Measurements from ENCODE around the gene SNUPN.
A peak's percentile ranks its signal among the peaks of the same experiment; 100 is the strongest.
"Not testable (repeated sequence)": the region's sequence is repeated elsewhere in the genome, so short reads cannot be mapped to it uniquely, and the experiment has no call there.

SNUPN gene

DNA sequence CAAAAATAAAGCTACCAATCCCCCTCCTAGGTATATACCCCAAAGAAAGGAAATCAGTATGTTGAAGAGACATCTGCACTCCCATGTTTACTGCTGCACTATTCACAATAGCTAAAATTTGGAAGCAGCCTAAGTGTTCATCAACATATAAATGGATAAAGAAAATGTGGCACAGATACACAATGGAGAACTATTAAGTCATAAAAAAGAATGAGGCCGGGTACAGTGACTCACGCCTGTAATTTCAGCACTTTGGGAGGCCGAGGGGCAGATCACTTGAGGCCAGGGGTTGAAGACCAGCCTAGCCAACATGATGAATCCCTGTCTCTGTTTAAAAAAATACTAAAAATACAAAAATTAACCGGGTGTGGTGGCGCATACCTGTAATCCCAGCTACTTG, 36.5 kb downstream of the SNUPN start:
- H3K27me3 Mint-ChIP-seq: no peaks in the 10 kb centered on the region

DNA sequence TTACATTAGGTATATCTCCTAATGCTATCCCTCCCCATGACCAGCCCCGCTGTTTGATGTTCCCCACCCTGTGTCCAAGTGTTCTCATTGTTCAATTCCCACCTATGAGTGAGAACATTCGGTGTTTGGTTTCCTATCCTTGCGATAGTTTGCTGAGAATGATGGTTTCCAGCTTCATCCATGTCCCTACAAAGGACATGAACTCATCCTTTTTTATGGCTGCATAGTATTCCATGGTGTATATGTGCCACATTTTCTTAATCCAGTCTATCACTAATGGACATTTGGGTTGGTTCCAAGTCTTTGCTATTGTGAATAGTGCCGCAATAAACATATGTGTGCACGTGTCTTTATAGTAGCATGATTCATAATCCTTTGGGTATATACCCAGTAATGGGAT, 39.1 kb downstream of the SNUPN start:
- H3K4me1 Mint-ChIP-seq (ENCODE audit: low read depth); H3K27ac Mint-ChIP-seq; H3K9me3 Mint-ChIP-seq; H3K27me3 Mint-ChIP-seq; H3K4me3 Mint-ChIP-seq: not testable (repeated sequence)
- H3K36me3 Mint-ChIP-seq (ENCODE audit: low read depth): peaks cover 30% of the 10 kb centered on the region

More for the DNA sequence above, 36.5 kb downstream of the SNUPN start:
- Mint-ChIP-seq H3K4me1 (ENCODE audit: low read depth) (peaks cover 4% of the 10 kb centered on the region), H3K4me3 (no peak overlapping the region), H3K27ac (no peak overlapping the region), H3K9me3 (no peaks in the 10 kb centered on the region), H3K36me3 (ENCODE audit: low read depth) (peaks cover 37% of the 10 kb centered on the region)

DNA sequence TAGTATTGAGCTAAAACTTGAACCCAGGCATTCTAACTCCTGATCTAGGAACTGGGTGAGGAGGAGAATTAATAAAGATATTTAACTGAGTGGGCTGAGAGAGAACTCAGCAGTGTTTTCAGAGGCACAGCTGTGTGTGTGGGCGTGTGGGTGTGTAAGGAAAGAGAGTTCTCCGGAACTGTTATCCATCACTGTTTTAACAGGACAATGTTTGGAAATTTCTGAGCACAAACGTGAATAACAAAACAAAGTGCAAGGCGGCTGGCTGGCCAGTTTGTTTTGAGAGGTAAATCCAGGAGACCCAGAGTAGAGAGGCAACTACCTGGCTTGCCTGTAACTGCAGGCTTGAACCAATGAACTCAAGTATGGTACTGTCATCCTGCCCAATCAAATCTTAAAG, 41.4 kb downstream of the SNUPN start:
- H3K27me3 Mint-ChIP-seq: no peaks in the 10 kb centered on the region
- H3K27ac Mint-ChIP-seq: no peak overlapping the region
- peaks cover 19% of the 10 kb centered on the region for H3K36me3 Mint-ChIP-seq (ENCODE audit: low read depth)
- H3K4me3 Mint-ChIP-seq: no peak overlapping the region
- H3K9me3 Mint-ChIP-seq: no peaks in the 10 kb centered on the region
- peaks cover 6% of the 10 kb centered on the region for H3K4me1 Mint-ChIP-seq (ENCODE audit: low read depth)

DNA sequence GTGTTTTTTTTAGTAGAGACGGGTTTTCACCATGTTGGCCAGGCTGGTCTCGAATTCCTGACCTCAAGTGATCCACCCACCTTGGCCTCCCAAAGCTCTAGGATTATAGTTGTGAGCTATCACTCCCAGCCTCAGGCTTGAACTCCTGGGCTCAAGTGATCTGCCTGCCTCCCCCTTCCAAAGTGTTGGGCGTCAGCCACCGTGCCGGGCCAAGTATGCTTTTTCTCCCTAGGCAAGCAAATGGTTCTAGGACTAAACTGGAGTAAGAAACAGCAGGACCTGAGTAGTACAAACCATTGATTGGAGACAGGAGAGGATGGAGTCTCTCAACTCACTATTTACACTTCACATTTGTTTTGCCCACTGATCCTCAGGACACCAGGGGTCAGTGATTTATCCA, 41.8 kb downstream of the SNUPN start:
- Mint-ChIP-seq H3K4me3 (no peak overlapping the region), H3K27ac (no peak overlapping the region), H3K9me3 (no peaks in the 10 kb centered on the region), H3K36me3 (ENCODE audit: low read depth) (peaks cover 19% of the 10 kb centered on the region), H3K4me1 (ENCODE audit: low read depth) (peaks cover 6% of the 10 kb centered on the region), H3K27me3 (no peaks in the 10 kb centered on the region)

DNA sequence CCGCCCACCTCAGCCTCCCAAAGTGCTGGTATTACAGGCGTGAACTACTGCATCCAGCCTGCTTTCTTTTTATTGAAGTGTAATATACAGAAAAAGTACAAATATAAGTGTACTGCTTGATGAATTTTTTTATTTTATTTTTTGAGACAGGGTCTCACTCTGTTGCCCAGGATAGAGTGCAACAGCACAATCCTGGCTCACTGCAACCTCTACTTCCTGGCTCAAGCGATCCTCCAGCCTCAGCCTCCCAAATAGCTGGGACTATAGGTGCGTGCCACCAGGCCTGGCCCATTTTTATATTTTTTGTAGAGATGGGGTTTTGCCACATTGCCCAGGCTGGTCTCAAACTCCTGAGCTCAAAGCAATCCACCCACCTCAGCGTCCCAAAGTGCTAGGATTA, 42.6 kb downstream of the SNUPN start:
- H3K9me3 Mint-ChIP-seq, H3K27me3 Mint-ChIP-seq: not testable (repeated sequence)

DNA sequence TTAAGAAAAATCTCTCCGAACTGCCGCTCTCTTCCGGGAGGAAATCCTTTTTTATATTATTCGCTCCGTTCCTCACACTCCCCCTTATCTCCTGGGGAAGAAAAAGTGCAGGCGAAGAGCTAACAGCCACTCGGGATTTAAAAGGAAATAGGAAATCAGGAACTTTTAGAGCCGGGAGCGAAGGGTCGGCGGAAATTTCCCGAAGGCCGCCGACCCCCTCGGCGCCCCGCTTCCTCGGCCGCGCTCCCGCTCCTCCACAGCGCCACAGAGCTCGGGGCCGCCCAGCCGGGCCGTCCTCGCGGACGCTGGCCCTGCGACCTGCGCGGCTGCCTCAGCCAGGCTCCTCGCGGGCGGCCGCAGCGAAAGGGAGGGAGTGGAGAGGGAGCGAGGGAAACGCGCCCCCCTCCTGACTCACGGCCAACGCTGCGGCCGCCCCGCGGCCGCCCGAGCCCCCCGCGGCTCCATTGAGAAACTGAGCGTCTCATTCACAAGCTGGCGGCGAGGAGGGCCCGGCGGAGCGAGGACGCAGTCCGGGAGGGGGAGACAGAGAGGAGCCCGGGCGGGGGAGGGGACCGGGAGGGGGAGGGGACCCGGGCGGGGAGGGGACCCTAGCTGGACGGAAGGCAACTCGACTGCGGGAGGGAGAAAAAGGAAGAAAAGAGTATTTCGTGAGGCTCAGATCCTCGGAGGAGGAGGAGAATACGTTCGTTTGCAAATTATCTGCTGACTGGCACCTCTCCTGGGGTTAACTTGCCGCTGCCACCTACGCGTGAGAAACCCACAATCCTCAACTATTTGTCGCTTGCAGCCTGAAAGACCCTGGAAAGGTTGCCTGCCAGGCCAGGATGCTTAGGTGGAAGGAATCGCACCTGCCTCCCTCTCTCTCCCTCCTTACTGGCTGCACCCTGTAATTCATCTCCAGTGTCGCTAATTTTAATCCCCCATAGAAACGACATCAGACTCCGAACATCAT, 46.3 kb downstream of the SNUPN start, which contains the start of gene PTPN9:
Gene PTPN9, minus strand, starts transcription at position 368 of the 973 bp plus-strand sequence. CDS start 539 bp downstream, outside the sequence.
- H3K27ac Mint-ChIP-seq: peak within 1 kb of the TSS; percentile 93
- no peaks in the 10 kb centered on the region for H3K27me3 Mint-ChIP-seq
- H3K36me3 Mint-ChIP-seq (ENCODE audit: low read depth): no peaks in the 10 kb centered on the region
- H3K4me3 Mint-ChIP-seq: peak within 1 kb of the TSS; percentile 89
- no peaks in the 10 kb centered on the region for H3K9me3 Mint-ChIP-seq
- H3K4me1 Mint-ChIP-seq (ENCODE audit: low read depth): peaks cover 18% of the 10 kb centered on the region

More for the DNA sequence above, 42.6 kb downstream of the SNUPN start:
- H3K36me3 Mint-ChIP-seq (ENCODE audit: low read depth): peaks cover 14% of the 10 kb centered on the region
- H3K27ac Mint-ChIP-seq; H3K4me1 Mint-ChIP-seq (ENCODE audit: low read depth); H3K4me3 Mint-ChIP-seq: not testable (repeated sequence)

DNA sequence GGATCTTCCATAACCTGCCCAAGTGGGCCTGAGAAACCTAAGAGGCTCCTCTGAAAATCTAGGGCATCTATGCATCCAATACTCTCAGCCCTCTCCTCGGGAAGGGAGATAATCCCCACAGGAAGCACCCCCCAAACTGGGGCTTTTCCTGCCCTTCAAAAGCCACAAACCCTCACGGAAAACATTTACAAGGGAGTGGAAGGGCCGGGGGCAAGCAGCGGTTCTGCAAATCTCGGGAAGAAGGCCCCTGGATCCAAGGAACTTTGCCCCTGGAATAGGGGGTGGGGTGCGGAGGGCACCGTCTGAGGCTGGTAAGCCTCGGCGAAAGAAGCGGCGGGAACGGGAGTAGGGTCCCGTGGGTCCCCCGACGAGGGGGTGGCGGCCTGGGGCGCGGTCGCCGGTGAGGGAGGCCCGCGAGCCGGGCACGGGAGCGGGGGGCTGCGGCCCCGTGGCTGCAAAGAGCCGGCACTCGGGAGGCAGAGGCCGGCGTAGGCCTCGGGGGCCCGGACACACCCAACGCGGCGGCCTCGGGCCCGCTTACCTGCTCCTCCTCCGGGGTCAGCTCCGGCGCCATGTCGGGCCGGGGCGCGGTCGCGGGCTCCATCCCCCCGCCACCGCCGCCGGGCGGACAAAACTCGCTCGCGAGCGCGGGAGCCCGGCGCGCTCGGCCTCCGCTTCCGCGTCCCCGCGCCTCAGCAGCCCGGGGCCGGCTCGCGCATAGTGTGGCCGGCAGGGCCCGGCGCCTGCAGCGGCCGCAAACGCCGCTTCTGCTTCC, 47.2 kb downstream of the SNUPN start:
- H3K4me1 Mint-ChIP-seq (ENCODE audit: low read depth): peaks cover 22% of the 10 kb centered on the region
- H3K4me3 Mint-ChIP-seq: peak overlapping the region; percentile 89
- H3K27ac Mint-ChIP-seq: peak overlapping the region; percentile 93
- no peaks in the 10 kb centered on the region for H3K9me3 Mint-ChIP-seq
- no peaks in the 10 kb centered on the region for H3K27me3 Mint-ChIP-seq
- no peaks in the 10 kb centered on the region for H3K36me3 Mint-ChIP-seq (ENCODE audit: low read depth)

DNA sequence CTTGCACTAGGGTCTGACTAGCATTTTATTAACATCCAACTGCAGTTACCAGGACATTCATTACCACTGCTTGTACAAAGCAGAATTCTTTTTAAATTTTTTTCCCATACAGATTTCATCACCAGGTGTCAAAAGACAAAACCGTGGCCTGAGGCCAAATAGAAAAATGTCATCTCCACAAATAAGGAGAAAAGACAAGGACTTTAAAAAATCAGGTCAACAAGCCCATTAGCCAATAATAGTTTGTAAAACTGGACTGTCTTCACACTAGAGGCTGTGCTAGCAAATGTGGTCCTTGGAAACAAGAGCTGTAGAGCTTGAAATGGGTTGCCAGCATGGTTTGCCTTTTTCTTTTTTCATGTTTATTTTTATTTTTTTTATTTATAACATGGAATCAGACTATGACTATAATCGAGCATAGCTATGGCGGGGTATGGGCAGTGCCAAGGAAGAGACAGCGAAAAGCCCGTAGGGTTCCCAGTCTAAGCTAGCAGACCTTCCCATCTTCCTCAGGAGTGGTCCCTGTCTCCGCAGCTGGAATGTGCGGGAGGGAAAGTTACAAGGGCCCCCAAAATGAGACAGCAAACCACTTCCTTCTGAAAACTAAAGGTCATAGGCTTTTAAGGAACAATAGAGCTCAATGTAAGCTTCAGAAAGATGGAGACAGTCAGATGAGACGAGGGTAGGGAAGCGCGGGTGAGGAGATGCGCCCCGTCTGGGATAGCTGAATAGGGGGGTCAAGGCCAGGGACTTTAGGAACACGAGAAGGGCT, 47.9 kb downstream of the SNUPN start:
- peak overlapping the region; percentile 89 for H3K4me3 Mint-ChIP-seq
- H3K27me3 Mint-ChIP-seq: no peaks in the 10 kb centered on the region
- peaks cover 28% of the 10 kb centered on the region for H3K4me1 Mint-ChIP-seq (ENCODE audit: low read depth)
- H3K9me3 Mint-ChIP-seq: no peaks in the 10 kb centered on the region
- no peaks in the 10 kb centered on the region for H3K36me3 Mint-ChIP-seq (ENCODE audit: low read depth)
- H3K27ac Mint-ChIP-seq: peak overlapping the region; percentile 93

DNA sequence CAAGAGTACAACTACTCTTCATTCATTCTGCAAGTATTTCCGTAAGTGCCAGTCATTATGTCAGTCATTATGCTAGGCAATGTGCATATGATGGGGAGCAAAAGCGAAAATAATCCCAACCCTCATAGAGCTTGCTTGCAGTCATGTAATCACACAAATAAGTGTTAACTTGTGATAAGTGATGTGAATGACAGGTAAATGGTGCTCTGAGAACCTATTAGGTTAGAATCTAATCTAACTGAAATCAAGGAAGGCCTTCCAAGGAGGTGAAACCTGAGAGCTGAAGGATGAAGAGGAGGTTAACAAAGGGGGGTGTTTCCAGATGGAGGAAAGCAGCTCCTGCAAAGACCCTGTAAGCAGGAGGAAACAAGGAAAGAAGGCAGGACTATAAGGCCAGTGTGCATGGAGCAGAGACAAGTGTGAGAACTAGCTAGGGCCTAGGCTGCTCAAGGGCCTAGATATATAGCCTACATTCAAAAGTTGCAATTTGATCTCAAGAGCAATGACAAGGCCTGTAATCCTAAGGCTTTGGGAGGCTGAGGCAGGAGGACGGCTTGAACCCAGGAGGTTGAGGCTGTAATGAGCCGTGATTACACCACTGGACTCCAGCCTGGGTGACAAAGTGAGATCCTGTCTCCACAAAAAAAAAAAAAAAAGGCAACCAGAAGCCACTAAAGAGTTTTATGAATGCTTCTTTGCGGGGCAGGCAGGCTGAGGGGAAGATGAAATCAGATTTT, 51.7 kb downstream of the SNUPN start:
- Mint-ChIP-seq H3K27ac (no peak overlapping the region), H3K27me3 (no peaks in the 10 kb centered on the region), H3K9me3 (no peaks in the 10 kb centered on the region), H3K4me1 (ENCODE audit: low read depth) (peaks cover 22% of the 10 kb centered on the region), H3K36me3 (ENCODE audit: low read depth) (no peaks in the 10 kb centered on the region), H3K4me3 (no peak overlapping the region)

DNA sequence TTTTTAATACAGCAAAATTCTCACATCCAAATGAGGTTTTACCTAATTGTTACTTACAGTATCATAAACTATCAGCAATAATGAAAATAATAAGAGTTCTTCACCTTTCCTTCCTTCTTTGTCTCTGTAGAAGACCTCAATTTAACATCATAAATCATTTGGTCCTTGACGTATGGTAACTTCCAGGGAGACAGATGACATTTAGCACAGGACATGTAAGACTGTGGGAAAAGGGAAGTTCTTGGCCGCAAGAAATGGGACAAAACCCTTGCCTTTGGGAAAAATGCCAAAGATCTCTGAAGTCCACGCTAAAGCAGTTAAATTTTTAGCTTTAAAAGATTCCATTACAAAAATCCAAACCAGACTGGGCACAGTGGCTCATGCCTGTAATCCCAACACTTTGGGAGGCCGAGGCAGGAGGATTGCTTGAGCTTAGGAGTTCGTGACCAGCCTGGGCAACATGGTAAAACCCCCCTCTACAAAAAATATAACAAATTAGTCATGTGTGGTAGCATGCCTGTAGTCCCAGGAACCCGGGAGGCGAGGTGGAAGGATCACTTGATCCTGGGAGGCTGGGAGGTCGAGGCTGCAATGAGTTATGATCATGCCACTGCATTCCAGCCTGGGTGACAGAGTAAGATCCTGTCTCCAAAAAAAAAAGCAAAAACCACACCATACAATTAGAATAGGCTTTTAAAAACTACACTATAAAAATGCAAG, 55.2 kb downstream of the SNUPN start:
- no peaks in the 10 kb centered on the region for H3K9me3 Mint-ChIP-seq
- no peak overlapping the region for H3K27ac Mint-ChIP-seq
- H3K4me1 Mint-ChIP-seq (ENCODE audit: low read depth): peaks cover 10% of the 10 kb centered on the region
- H3K4me3 Mint-ChIP-seq: no peak overlapping the region
- H3K36me3 Mint-ChIP-seq (ENCODE audit: low read depth): no peaks in the 10 kb centered on the region
- no peaks in the 10 kb centered on the region for H3K27me3 Mint-ChIP-seq

DNA sequence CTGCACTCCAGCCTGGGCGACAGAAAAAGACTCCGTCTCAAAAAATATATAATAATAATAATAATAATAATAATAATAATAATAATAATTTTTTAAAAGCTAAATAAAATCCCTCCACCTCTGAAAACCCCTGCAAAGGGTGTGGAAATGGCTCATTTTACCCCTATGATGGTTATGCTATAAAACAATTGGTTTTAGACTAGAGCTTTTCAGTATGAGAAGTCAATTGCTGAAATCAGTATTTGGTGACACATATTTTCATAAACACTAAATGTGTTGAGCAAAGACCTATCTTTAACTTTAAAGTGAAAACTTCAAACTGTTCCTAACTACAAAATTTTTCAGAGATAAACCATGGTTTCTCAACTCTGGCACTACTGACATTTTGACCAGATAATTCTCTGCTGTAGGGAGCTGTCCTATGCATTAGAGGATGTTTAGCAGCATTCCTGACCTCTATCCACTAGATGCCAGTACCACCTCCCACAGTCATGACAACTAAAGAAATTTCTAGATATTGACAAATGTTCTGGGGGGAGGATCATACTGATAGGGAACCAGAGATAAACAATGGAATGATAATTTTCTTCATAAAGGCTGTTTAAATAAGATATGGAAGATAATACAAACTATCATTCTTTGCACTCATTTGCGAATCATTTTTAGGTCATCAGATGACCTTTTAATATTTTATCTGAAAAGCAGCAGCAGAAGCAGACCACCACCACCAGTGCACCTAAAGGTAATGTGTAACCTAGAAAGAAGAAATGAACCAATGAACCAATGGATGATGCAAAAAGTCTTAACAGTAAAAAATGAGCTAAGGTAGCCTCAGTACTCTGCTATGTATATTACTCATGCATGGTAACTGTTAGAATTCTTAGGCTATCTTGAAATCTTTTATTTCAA, 60.2 kb downstream of the SNUPN start:
- Mint-ChIP-seq H3K27me3 (no peaks in the 10 kb centered on the region), H3K36me3 (ENCODE audit: low read depth) (peaks cover 1% of the 10 kb centered on the region), H3K27ac (no peak overlapping the region), H3K4me1 (ENCODE audit: low read depth) (no peaks in the 10 kb centered on the region), H3K9me3 (no peaks in the 10 kb centered on the region), H3K4me3 (no peak overlapping the region)

DNA sequence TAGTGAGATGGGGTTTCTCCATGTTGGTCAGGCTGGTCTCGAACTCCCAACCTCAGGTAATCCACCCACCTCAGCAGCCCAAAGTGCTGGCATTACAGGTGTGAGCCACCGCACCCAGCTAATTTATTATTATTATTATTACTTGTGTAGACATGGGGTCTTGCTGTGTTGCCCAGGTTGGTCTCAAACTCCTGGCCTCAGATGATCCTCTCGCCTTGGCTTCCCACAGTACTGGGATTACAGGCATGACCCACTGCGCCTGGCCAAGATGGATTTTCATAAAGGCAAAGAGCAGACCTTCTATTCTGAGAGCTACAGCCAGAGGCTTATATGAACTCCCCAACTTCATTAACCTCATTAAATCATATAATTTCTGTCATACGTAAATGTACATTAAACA, 63.6 kb downstream of the SNUPN start:
- no peak overlapping the region for H3K27ac Mint-ChIP-seq
- no peaks in the 10 kb centered on the region for H3K9me3 Mint-ChIP-seq
- H3K36me3 Mint-ChIP-seq (ENCODE audit: low read depth): peaks cover 3% of the 10 kb centered on the region
- H3K4me3 Mint-ChIP-seq: no peak overlapping the region
- no peaks in the 10 kb centered on the region for H3K27me3 Mint-ChIP-seq
- no peaks in the 10 kb centered on the region for H3K4me1 Mint-ChIP-seq (ENCODE audit: low read depth)

DNA sequence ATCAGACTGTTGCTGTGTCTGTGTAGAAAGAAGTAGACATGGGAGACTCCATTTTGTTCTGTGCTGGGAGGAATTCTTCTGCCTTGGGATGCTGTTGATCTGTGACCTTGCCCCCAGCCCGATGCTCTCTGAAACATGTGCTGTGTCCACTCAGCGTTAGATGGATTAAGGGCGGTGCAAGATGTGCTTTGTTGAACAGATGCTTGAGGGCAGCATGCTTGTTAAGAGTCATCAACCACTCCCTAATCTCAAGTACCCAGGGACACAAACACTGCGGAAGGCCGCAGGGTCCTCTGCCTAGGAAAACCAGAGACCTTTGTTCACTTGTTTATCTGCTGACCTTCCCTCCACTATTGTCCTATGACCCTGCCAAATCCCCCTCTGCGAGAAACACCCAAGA, 66.2 kb downstream of the SNUPN start:
- not testable (repeated sequence) for H3K27me3 Mint-ChIP-seq; H3K4me3 Mint-ChIP-seq; H3K36me3 Mint-ChIP-seq (ENCODE audit: low read depth); H3K27ac Mint-ChIP-seq; H3K4me1 Mint-ChIP-seq (ENCODE audit: low read depth); H3K9me3 Mint-ChIP-seq

All from stimulated activated naive CD8-positive, alpha-beta T cell treated with anti-CD3 and anti-CD28 coated beads, Interleukin-15, Interleukin-2, amounts not matched to agents 100 ng/mL and 50 ng/mL, for 24 hours (primary cell).